DMS 273 (cell line): ENCODE data around the gene DNER.

Experiments
- DNase-seq: peaks from one replicate; lab custom pipeline; 2025; ENCODE audit not compliant: unreplicated experiment; lab: John Stamatoyannopoulos, UW

DNER gene

GRCh38 chr2:229572507-229573271, 141.7 kb downstream of the DNER start:
- DNase-seq = no peak

- no peak for DNase-seq
Observed at GRCh38 chr2:229571243-229571642, 143.1 kb downstream of the DNER start.

- no peak for DNase-seq
Observed at GRCh38 chr2:229566370-229566769, 148.0 kb downstream of the DNER start.

GRCh38 chr2:229564300-229564907, 150.0 kb downstream of the DNER start:
- DNase-seq = no peak

- no peak for DNase-seq
Observed at GRCh38 chr2:229563388-229563787, 151.0 kb downstream of the DNER start.

GRCh38 chr2:229562472-229563127, 151.8 kb downstream of the DNER start:
- DNase-seq = no peak

- DNase-seq = no peak
Observed at GRCh38 chr2:229559986-229560385, 154.4 kb downstream of the DNER start.

- no peak for DNase-seq
Observed at GRCh38 chr2:229553091-229553490, 161.3 kb downstream of the DNER start.

GRCh38 chr2:229543176-229543873, 171.0 kb downstream of the DNER start:
- DNase-seq = no peak

GRCh38 chr2:229539628-229540027, 174.7 kb downstream of the DNER start:
- no peak for DNase-seq

- DNase-seq = no peak
Observed at GRCh38 chr2:229531594-229531993, 182.8 kb downstream of the DNER start.

GRCh38 chr2:229530434-229530833, 183.9 kb downstream of the DNER start:
- no peak for DNase-seq

- DNase-seq = no peak
Observed at GRCh38 chr2:229528846-229529245, 185.5 kb downstream of the DNER start.

- DNase-seq = no peak
Observed at GRCh38 chr2:229526951-229527350, 187.4 kb downstream of the DNER start.

- no peak for DNase-seq
Observed at GRCh38 chr2:229524799-229525198, 189.6 kb downstream of the DNER start.

GRCh38 chr2:229523663-229524062, 190.7 kb downstream of the DNER start:
- DNase-seq = no peak

GRCh38 chr2:229521576-229521975, 192.8 kb downstream of the DNER start:
- DNase-seq = no peak

- no peak for DNase-seq
Observed at GRCh38 chr2:229520691-229521096, 193.7 kb downstream of the DNER start.

GRCh38 chr2:229519655-229520430, 194.5 kb downstream of the DNER start:
- no peak for DNase-seq

- no peak for DNase-seq
Observed at GRCh38 chr2:229514273-229514895, 200.0 kb downstream of the DNER start.
